ENCODE data around the gene TACC2. TPM values are rescaled to one million over a fixed set of nuclear protein-coding genes. Genes with fewer than 3 reads are reported as not detected.

TACC2 gene
- total and polyA plus RNA-seq, 2 donors (not counting 3 experiments of a cell fraction or from before 2014, with no cell fraction given) = 14.4 to 46.2 TPM

DNA sequence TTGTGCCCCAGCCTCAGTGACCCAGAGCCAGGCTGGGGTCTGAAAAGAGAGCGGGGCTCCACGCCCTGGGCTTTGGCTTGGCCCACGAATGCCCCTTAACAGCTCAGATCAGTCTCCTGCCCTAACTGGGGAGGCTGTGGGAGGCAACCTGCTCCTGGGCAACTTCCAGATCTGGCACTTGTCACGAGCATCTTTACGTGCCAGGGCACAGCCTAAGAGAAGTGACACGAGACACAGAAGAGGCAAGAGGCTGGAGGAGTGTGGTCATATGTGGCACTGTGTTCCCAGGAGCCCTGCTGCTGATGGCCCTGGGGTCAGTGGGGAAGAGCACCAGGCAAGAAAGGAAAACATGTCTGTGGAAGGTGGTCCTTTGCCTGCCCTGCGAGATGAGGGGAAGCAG lies 184.4 kb downstream of the TACC2 start:
- no peak overlapping the region for H3K4me2 ChIP-seq (ENCODE audit: insufficient read depth, low read length)
- no peaks in the 10 kb centered on the region for H3K36me3 ChIP-seq (ENCODE audit: control insufficient read depth in 2 of 2, extremely low read depth in 1 of 2, insufficient read depth in 2 of 2, low read length in 2 of 2)
- no peaks in the 10 kb centered on the region for H3K9me1 ChIP-seq (replicated peaks; ENCODE audit: control insufficient read depth, extremely low read depth, insufficient read depth, low read length)
- no peak for TF ChIP-seq CTCF (IDR thresholded peaks at IDR 0.05; ENCODE audit: extremely low read depth in 1 of 2, insufficient read depth in 1 of 2, low read depth in 1 of 2, low read length in 2 of 2)
- no peak for TF ChIP-seq EZH2 (IDR thresholded peaks at IDR 0.05; ENCODE audit: borderline replicate concordance, low read depth, low read length, severe bottlenecking)
- no peak for TF ChIP-seq MYC (IDR thresholded peaks at IDR 0.05; ENCODE audit: low read depth, low read length)
- TF ChIP-seq FOS (IDR thresholded peaks at IDR 0.05; ENCODE audit: borderline replicate concordance, insufficient read depth, low read length) = no peak
- no peak for TF ChIP-seq POLR2A (IDR thresholded peaks at IDR 0.05; ENCODE audit: low read depth, low read length)
- no peak for TF ChIP-seq GATA2 (IDR thresholded peaks at IDR 0.05; ENCODE audit: insufficient read depth, insufficient read length, low read depth, low read length)
- TF ChIP-seq POLR2AphosphoS5 (IDR thresholded peaks at IDR 0.05; ENCODE audit: insufficient read depth, low read depth, low read length) = no peak
- TF ChIP-seq JUN (IDR thresholded peaks at IDR 0.05; ENCODE audit: borderline replicate concordance, insufficient read depth, insufficient read length, low read depth) = no peak
- TF ChIP-seq MAX (IDR thresholded peaks at IDR 0.05; ENCODE audit: insufficient read depth, insufficient read length) = no peak
- H3K27ac ChIP-seq (ENCODE audit: insufficient read depth, low read depth, low read length) = no peak overlapping the region
- CTCF ChIA-PET = no interaction called here
- H4K20me1 ChIP-seq (replicated peaks; ENCODE audit: control insufficient read depth, extremely low read depth, insufficient read depth, low read length) = no peaks in the 10 kb centered on the region
- peaks cover 5% of the 10 kb centered on the region for H3K4me1 ChIP-seq (ENCODE audit: control insufficient read depth, extremely low read depth, insufficient read depth, low read length)
- no peak overlapping the region for H2AFZ ChIP-seq (ENCODE audit: low read depth, low read length)
- DNase-seq (ENCODE audit: low read depth, low spot score) (no peak), FAIRE-seq (no peak)
- POLR2A ChIA-PET = interaction anchor here (1.0 kb wide), 1 partner anchor 9 kb away, joined by 3 read pairs; no protein-coding TSS in a partner anchor
- intact Hi-C loops (cut with micrococcal nuclease) (no loop called here), dilution Hi-C loops (cut with MboI; ENCODE audit: extremely low pct_ligation_motif_present, low sequenced_read_pairs) (no loop called here)
- H3K79me2 ChIP-seq (ENCODE audit: control insufficient read depth, insufficient read depth, low read length) = no peaks in the 10 kb centered on the region
- BruUV-seq (replicated peaks) = no TSS peak
- H3K4me3 ChIP-seq (replicated peaks in 1 of 3; ENCODE audit: insufficient read depth in 1 of 3, low read depth in 1 of 3, low read length in 3 of 3) = no peak overlapping the region
- H3K9ac ChIP-seq (replicated peaks; ENCODE audit: extremely low read depth, insufficient read depth, low read length) = no peak overlapping the region
- H3K27me3 ChIP-seq (ENCODE audit: control insufficient read depth in 2 of 2, insufficient read depth in 2 of 2, low read length in 2 of 2) = no peaks in the 10 kb centered on the region
- no peaks in the 10 kb centered on the region for H3K9me3 ChIP-seq (replicated peaks; ENCODE audit: control insufficient read depth, insufficient read depth, low read length)
